ENCODE results near the gene FXYD4. TPM values are rescaled to one million over a fixed set of nuclear protein-coding genes. Genes with fewer than 3 reads are reported as not detected.

Gene FXYD4
- polyA plus RNA-seq, 1 of the 3 experiments (the other 2 are of a cell fraction), result not detected

GRCh38 chr10:43362191-43362839 lies 9.1 kb upstream of the FXYD4 start (continued):
- TF ChIP-seq MEF2A (IDR thresholded peaks at IDR 0.05; ENCODE audit: borderline replicate concordance, low read depth), result no peak
- no peak for TF ChIP-seq POLR2AphosphoS5 (IDR thresholded peaks at IDR 0.05; ENCODE audit: low read depth, low read length)
- TF ChIP-seq SMC3 (IDR thresholded peaks at IDR 0.05; ENCODE audit: low read depth, low read length), result no peak
- TF ChIP-seq GATA2 (CRISPR knock-in tag; IDR thresholded peaks at IDR 0.05), result no peak
- TF ChIP-seq PBX3 (IDR thresholded peaks at IDR 0.05), result no peak
- no peak for TF ChIP-seq FOXM1 (IDR thresholded peaks at IDR 0.05; ENCODE audit: low read depth)
- 0 out of 2 replicates have a peak, but pooled peaks have one; percentile 41 for TF ChIP-seq RFX5 (IDR thresholded peaks at IDR 0.05; ENCODE audit: low read length)
- peak; percentile 38 for TF ChIP-seq RAD21 (IDR thresholded peaks at IDR 0.05; ENCODE audit: low read length)
- no peak for TF ChIP-seq RCOR1 (IDR thresholded peaks at IDR 0.05; ENCODE audit: low read length)
- TF ChIP-seq JUND (IDR thresholded peaks at IDR 0.05), result no peak
- no peak for TF ChIP-seq FOXJ3 (CRISPR knock-in tag; IDR thresholded peaks at IDR 0.05)
- TF ChIP-seq IRF3 (IDR thresholded peaks at IDR 0.05; ENCODE audit: low read depth, low read length), result no peak
- TF ChIP-seq NFIC (IDR thresholded peaks at IDR 0.05; ENCODE audit: borderline replicate concordance), result no peak
- no peak for TF ChIP-seq ZBTB33 (IDR thresholded peaks at IDR 0.05; ENCODE audit: borderline replicate concordance, low read depth)
- TF ChIP-seq TEAD4 (IDR thresholded peaks at IDR 0.05; ENCODE audit: borderline replicate concordance, insufficient read depth), result no peak
- TF ChIP-seq FOSL2 (IDR thresholded peaks at IDR 0.05; ENCODE audit: borderline replicate concordance, low read depth), result no peak
- 0 out of 2 replicates have a peak, but pooled peaks have one; percentile 20 for TF ChIP-seq TAF1 (IDR thresholded peaks at IDR 0.05; ENCODE audit: borderline replicate concordance, low read depth, low read length)
- TF ChIP-seq REST (IDR thresholded peaks at IDR 0.05; ENCODE audit: low read depth, low read length), result no peak
- peak; percentile 36; the same call in 1 of the 2 replicates for TF ChIP-seq MXI1 (IDR thresholded peaks at IDR 0.05; ENCODE audit: low read depth, low read length)
- TF ChIP-seq USF2 (IDR thresholded peaks at IDR 0.05; ENCODE audit: borderline replicate concordance, low read depth, low read length), result no peak
- TF ChIP-seq NRF1 (IDR thresholded peaks at IDR 0.05; ENCODE audit: low read depth, low read length), result peak; percentile 49; the same call in 1 of the 2 replicates
- no peak for TF ChIP-seq TCF12 (IDR thresholded peaks at IDR 0.05)
